AG04450 (cell line): ENCODE data around the gene MMP24. TPM values are rescaled to one million over a fixed set of nuclear protein-coding genes. Genes with fewer than 3 reads are reported as not detected.

Experiments
- CTCF ChIA-PET: fragments of 300-600, 350-600 bp; formaldehyde crosslinking; extraction: SDS; loops from one replicate; lab custom pipeline; 2022; ENCODE audit warnings: antibody characterized with exemption, inconsistent platforms; lab: Charles Lee
- POLR2A ChIA-PET: fragments of 350-600 bp; formaldehyde crosslinking; extraction: SDS; loops from one replicate; lab custom pipeline; 2021; ENCODE audit warnings: antibody characterized with exemption, inconsistent platforms; lab: Yijun Ruan, JAX
- DNase-seq: peaks from one replicate; pipeline ENCODE4 v3.0.0-alpha.2; 2011; ENCODE audit warnings: low read depth, low spot score
- H3K27ac ChIP-seq: one replicate; pipeline ENCODE4 v1.5.1; 2012; ENCODE audit warnings: low read depth, low read length, control low read depth
- H3K27me3 ChIP-seq: one replicate; pipeline ENCODE4 v1.6.0; 2012; ENCODE audit warnings: low read length; ENCODE audit not compliant: control insufficient read depth, insufficient read depth
- H3K4me3 ChIP-seq: 2 replicates; pipeline ENCODE4 v1.5.1; 2011; ENCODE audit warnings: mild to moderate bottlenecking, low read depth, low read length, control low read depth
- H3K9me3 ChIP-seq: 2 replicates; pipeline ENCODE4 v1.5.1; 2012; ENCODE audit warnings: low read length; ENCODE audit not compliant: control insufficient read depth, insufficient read depth
- polyA plus RNA-seq: library from polyadenylated mRNA; depleted of rRNA; stranded (reverse); fragments of >200 nt; gene quantifications from 2 replicates; pipeline ENCODE4 v1.2.3, GENCODE V29; 2011
- TF ChIP-seq, protein P1 (sequence below): IDR thresholded peaks from 2 replicates; pipeline ENCODE4 v1.5.1; 2011; ENCODE audit warnings: low read depth, low read length, control low read depth, inconsistent platforms

The MMP24 gene
- polyA plus RNA-seq, 1 experiment = 0.40 TPM

DNA sequence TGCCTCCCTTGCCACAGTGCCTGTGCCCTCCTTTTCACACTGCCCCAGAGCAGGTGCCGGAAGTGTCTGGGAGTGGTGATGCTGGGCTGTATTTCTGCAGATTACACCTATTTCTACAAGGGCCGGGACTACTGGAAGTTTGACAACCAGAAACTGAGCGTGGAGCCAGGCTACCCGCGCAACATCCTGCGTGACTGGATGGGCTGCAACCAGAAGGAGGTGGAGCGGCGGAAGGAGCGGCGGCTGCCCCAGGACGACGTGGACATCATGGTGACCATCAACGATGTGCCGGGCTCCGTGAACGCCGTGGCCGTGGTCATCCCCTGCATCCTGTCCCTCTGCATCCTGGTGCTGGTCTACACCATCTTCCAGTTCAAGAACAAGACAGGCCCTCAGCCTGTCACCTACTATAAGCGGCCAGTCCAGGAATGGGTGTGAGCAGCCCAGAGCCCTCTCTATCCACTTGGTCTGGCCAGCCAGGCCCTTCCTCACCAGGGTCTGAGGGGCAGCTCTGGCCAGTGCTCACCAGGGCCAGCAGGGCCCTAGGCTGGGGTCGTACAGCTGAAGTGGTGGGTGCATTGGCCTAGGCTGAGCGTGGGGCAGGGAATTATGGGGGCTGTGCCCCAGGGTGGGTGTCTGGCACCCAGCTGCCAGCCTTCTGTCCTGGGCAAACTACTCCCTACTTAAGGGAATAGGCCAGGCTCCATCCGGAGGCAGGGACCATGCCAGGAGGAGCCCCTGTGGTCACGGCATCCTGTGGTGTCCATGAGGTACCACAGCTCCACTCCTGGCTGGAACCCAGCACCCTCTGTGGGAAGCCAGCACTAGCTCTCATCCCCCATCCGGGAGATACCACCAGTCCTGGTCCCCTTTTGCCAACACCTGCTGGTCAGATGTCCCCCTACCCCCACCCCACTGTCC lies 47.9 kb downstream of the MMP24 start:
- H3K27ac ChIP-seq = no peak overlapping the region
- POLR2A ChIA-PET = interaction anchor here (0.6 to 0.8 kb wide), 2 partner anchors 10 to 208 kb away, joined by 3 read pairs; partner anchors contain the start of gene EIF6
- no peak overlapping the region for H3K4me3 ChIP-seq
- TF ChIP-seq, protein P1, sequence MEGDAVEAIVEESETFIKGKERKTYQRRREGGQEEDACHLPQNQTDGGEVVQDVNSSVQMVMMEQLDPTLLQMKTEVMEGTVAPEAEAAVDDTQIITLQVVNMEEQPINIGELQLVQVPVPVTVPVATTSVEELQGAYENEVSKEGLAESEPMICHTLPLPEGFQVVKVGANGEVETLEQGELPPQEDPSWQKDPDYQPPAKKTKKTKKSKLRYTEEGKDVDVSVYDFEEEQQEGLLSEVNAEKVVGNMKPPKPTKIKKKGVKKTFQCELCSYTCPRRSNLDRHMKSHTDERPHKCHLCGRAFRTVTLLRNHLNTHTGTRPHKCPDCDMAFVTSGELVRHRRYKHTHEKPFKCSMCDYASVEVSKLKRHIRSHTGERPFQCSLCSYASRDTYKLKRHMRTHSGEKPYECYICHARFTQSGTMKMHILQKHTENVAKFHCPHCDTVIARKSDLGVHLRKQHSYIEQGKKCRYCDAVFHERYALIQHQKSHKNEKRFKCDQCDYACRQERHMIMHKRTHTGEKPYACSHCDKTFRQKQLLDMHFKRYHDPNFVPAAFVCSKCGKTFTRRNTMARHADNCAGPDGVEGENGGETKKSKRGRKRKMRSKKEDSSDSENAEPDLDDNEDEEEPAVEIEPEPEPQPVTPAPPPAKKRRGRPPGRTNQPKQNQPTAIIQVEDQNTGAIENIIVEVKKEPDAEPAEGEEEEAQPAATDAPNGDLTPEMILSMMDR = no peak
- H3K27me3 ChIP-seq = no peaks in the 10 kb centered on the region
- CTCF ChIA-PET = interaction anchor here (3.5 kb wide), 1 partner anchor 130 kb away, joined by 10 read pairs; no protein-coding TSS in a partner anchor
- no peaks in the 10 kb centered on the region; the same call in 1 of the 2 replicates for H3K9me3 ChIP-seq
- DNase-seq = no peak

DNA sequence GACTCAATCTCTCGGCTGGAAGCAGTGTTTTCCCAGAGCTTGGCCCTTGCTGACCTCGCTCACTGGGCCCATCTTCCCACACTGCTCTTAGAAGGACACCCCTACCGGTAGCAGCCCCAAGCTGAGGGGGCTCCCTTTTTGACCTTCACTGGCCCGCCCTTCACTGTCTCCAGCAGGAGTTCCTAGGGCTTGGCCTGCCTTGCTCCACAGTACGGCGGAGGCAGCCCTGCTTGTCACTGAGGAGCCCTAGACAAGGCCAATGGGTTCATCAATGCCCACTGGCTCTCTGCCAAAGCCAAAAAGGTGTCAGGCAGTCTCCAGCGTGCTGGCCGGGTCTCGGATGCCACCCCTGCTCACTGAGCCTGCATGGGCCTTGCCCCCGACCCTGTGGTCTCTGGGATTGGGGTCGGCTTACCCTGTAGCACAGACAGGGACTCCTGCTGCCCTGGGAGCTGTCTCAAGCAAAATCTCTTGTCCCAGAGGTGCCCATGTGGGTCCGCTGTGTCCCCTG lies 49.3 kb downstream of the MMP24 start:
- CTCF ChIA-PET = interaction anchor here (1.2 kb wide), 1 partner anchor 131 kb away, joined by 4 read pairs; no protein-coding TSS in a partner anchor
- Histone ChIP-seq H3K4me3 (no peak overlapping the region), H3K27ac (no peak overlapping the region), H3K9me3 (no peaks in the 10 kb centered on the region; the same call in 1 of the 2 replicates), H3K27me3 (no peaks in the 10 kb centered on the region)
- TF ChIP-seq, protein P1 = no peak
- DNase-seq = no peak
- POLR2A ChIA-PET = interaction anchor here (0.8 to 1.0 kb wide), 2 partner anchors 9 to 130 kb away, joined by 3 read pairs; partner anchors contain the start of gene EIF6

DNA sequence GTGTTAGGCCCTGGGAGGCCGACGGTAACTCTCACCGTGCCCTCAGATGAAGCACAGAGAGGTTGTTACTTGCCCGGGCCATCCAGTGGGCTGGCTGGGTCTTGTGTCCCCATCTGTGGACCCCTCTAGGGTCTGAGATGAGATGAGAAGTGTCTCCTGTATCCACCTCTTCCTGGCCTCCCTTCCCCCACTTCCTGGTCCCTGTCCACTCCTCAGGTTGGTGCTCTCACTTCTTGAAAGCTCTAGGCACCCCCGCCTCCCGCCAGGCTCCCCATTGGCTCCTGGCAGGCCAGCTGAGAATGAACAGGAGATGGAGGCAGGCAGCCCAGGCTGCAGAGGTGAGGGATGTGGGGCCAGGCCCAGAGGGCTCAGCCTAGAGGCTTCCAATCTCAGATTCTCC lies 49.9 kb downstream of the MMP24 start:
- H3K27ac ChIP-seq = peak overlapping the region; percentile 75
- POLR2A ChIA-PET = no interaction called here
- CTCF ChIA-PET = interaction anchor here (1.2 to 1.4 kb wide), 2 partner anchors 27 to 131 kb away, joined by 3 to 4 read pairs; no protein-coding TSS in a partner anchor
- TF ChIP-seq, protein P1 = no peak
- peak overlapping the region; percentile 84 for H3K4me3 ChIP-seq
- no peaks in the 10 kb centered on the region; the same call in 1 of the 2 replicates for H3K9me3 ChIP-seq
- no peaks in the 10 kb centered on the region for H3K27me3 ChIP-seq
- DNase-seq = no peak

- Histone ChIP-seq H3K9me3 (no peaks in the 10 kb centered on the region; the same call in 1 of the 2 replicates), H3K27me3 (no peaks in the 10 kb centered on the region), H3K27ac (peak overlapping the region; percentile 75), H3K4me3 (peak overlapping the region; percentile 84)
- no peak for DNase-seq
- ChIA-PET CTCF (interaction anchor here (1.2 to 1.4 kb wide), 3 partner anchors 26 to 170 kb away, joined by 3 to 7 read pairs (median 3); no protein-coding TSS in a partner anchor), POLR2A (interaction anchor here (1.1 to 1.4 kb wide), 2 partner anchors 29 to 173 kb away, joined by 5 read pairs; no protein-coding TSS in a partner anchor)
- TF ChIP-seq, protein P1 = no peak
Measured at GRCh38 chr20:35277127-35277526, 50.6 kb downstream of the MMP24 start.
